RWPE2 (cell line): ENCODE results near the gene CDH16.
"Not testable (repeated sequence)": the region's sequence is repeated elsewhere in the genome, so short reads cannot be mapped to it uniquely, and the experiment has no call there.

Source experiments
- ATAC-seq: fragments of 200-7000 bp; cut with Tn5 transposase; 3 replicates; pipeline ENCODE4 v1.9.1; 2021; ENCODE audit warnings: low read depth
- DNase-seq: peaks from one replicate; pipeline ENCODE4 v3.0.0-alpha.2; 2020; ENCODE audit warnings: low spot score
- H3K27ac ChIP-seq: fragments of 450-650 bp; 2 replicates; pipeline ENCODE4 v1.5.1; 2017; ENCODE audit warnings: mild to moderate bottlenecking; ENCODE audit not compliant: poor library complexity, severe bottlenecking
- H3K27me3 ChIP-seq: fragments of 250-450 bp; sonication (Bioruptor Pico); 2 replicates; pipeline ENCODE4 v1.5.1; 2021; ENCODE audit warnings: mild to moderate bottlenecking, moderate library complexity; ENCODE audit not compliant: insufficient read depth, poor library complexity, severe bottlenecking
- H3K36me3 ChIP-seq: fragments of 250-450 bp; sonication (Bioruptor Pico); 2 replicates; pipeline ENCODE4 v1.5.1; 2020; ENCODE audit warnings: low read depth, mild to moderate bottlenecking, moderate library complexity
- H3K4me1 ChIP-seq: fragments of 250-450 bp; sonication (Bioruptor Pico); 2 replicates; pipeline ENCODE4 v1.5.1; 2021; ENCODE audit warnings: mild to moderate bottlenecking, moderate library complexity; ENCODE audit not compliant: insufficient read depth, poor library complexity, severe bottlenecking
- H3K4me3 ChIP-seq: fragments of 250-450 bp; sonication (Bioruptor Pico); 2 replicates; pipeline ENCODE4 v1.5.1; 2021; ENCODE audit warnings: mild to moderate bottlenecking, moderate library complexity; ENCODE audit not compliant: severe bottlenecking
- H3K9me3 ChIP-seq: fragments of 250-450 bp; sonication (Bioruptor Pico); 2 replicates; pipeline ENCODE4 v1.5.1; 2021; ENCODE audit warnings: mild to moderate bottlenecking, moderate library complexity; ENCODE audit not compliant: severe bottlenecking
- CTCF ChIP-seq: fragments of 450-650 bp; IDR thresholded peaks from one replicate; pipeline ENCODE4 v1.5.1; 2017; ENCODE audit warnings: mild to moderate bottlenecking, moderate library complexity; ENCODE audit not compliant: poor library complexity, severe bottlenecking

CDH16 gene

GRCh38 chr16:66947302-66948065 is 28.8 kb upstream of the CDH16 start:
- H3K27ac ChIP-seq: peak overlapping the region; percentile 49
- peak overlapping the region; percentile 25 for H3K4me3 ChIP-seq
- DNase-seq (no peak), ATAC-seq (peak; percentile 70)
- H3K9me3 ChIP-seq: no peaks in the 10 kb centered on the region
- no peaks in the 10 kb centered on the region for H3K27me3 ChIP-seq
- H3K4me1 ChIP-seq: no peaks in the 10 kb centered on the region
- peak; percentile 95 for TF ChIP-seq CTCF
- H3K36me3 ChIP-seq: peaks cover 5% of the 10 kb centered on the region

DNA sequence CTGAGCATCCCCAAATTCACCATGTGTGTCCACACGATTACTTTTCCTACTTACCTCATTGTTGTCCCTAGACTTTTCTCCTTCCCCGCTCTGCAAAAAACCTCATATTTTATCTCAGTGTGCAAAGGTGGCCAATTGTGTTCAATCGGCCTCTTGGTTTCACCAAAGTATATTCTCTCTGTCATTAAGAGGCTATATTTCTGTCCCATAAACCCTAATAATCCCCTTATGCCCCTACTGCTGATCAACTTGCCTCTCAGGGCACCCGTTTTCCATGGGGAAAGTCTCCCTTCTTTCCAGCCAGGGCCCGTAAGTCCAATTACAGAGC is 28.3 kb upstream of the CDH16 start:
- TF ChIP-seq CTCF: no peak
- no peak overlapping the region for H3K27ac ChIP-seq

DNA sequence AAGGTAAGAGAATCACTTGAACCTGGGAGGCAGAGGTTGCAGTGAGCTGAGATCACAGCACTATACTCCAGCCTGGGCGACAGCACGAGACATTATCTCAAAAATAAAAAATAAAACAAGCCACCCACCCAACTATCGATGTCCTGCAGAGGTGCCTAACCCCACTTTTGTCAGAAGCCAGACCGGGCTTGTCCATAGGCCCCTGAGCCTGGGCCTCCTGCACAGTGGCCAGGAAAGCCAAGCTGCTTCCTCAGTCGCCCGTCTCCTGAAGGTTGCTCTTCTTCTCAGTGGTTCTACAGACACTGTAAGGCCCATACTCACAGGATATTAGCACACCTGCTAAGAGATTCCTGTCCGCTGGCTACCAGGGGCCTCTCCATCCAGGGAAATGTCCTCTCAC is 27.9 kb upstream of the CDH16 start:
- no peak for TF ChIP-seq CTCF
- Histone ChIP-seq H3K4me3 (no peak overlapping the region), H3K4me1 (no peaks in the 10 kb centered on the region), H3K27ac (no peak overlapping the region), H3K36me3 (peaks cover 15% of the 10 kb centered on the region), H3K9me3 (no peaks in the 10 kb centered on the region), H3K27me3 (no peaks in the 10 kb centered on the region)
- no peak for ATAC-seq
- DNase-seq: no peak

More for the DNA sequence above, 28.3 kb upstream of the CDH16 start:
- no peaks in the 10 kb centered on the region for H3K27me3 ChIP-seq
- ATAC-seq (no peak), DNase-seq (no peak)
- no peak overlapping the region for H3K4me3 ChIP-seq
- peaks cover 11% of the 10 kb centered on the region for H3K36me3 ChIP-seq
- no peaks in the 10 kb centered on the region for H3K4me1 ChIP-seq
- H3K9me3 ChIP-seq: no peaks in the 10 kb centered on the region

DNA sequence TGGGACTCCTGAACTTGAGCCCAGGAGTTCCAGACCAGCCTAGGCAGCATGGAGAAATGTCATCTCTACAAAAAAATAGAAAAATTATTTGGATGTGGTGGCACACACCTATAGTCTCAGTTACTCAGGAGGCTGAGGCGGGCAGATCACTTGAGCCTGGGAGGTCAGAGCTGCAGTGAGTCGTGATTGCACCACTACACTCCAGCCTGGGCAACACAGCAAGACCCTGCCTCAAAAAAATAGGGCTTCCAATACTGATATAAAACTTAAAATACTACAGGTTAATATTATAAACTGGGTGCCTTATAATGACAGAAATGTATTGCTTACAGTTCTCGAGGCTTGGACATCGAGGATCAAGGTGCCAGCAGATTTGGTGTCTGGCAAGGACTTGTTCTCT is 27.3 kb upstream of the CDH16 start:
- Histone ChIP-seq H3K4me3 (no peak overlapping the region), H3K36me3 (peaks cover 21% of the 10 kb centered on the region), H3K9me3 (no peaks in the 10 kb centered on the region), H3K27me3 (no peaks in the 10 kb centered on the region), H3K4me1 (no peaks in the 10 kb centered on the region), H3K27ac (no peak overlapping the region)
- no peak for TF ChIP-seq CTCF
- no peak for ATAC-seq
- DNase-seq: no peak

DNA sequence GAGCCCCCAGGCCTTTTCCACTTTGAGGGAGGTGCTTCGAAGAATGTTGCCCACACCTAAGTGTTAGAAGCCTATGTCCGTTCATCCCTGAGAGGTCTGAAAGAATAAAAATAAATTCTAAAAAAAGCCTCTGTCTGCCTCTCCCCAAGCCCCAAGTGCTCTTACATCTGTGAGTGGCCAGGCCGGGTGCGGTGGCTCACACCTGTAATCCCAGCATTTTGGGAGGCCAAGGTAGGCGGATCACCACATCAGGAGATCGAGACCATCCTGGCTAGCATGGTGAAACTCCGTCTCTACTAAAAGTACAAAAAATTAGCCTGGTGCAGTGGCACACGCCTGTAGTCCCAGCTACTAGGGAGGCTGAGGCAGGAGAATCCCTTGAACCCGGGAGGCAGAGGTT is 26.3 kb upstream of the CDH16 start:
- not testable (repeated sequence) for H3K9me3 ChIP-seq, H3K4me3 ChIP-seq

More for the DNA sequence above, 26.3 kb upstream of the CDH16 start:
- H3K4me1 ChIP-seq, ATAC-seq, H3K27me3 ChIP-seq, DNase-seq, H3K27ac ChIP-seq: not testable (repeated sequence)
- peaks cover 30% of the 10 kb centered on the region for H3K36me3 ChIP-seq
